Measurements from ENCODE around the gene MYT1.

Gene MYT1

GRCh38 chr20:64153410-64153809 lies 10.8 kb upstream of the MYT1 start:
- TF ChIP-seq, protein P1, sequence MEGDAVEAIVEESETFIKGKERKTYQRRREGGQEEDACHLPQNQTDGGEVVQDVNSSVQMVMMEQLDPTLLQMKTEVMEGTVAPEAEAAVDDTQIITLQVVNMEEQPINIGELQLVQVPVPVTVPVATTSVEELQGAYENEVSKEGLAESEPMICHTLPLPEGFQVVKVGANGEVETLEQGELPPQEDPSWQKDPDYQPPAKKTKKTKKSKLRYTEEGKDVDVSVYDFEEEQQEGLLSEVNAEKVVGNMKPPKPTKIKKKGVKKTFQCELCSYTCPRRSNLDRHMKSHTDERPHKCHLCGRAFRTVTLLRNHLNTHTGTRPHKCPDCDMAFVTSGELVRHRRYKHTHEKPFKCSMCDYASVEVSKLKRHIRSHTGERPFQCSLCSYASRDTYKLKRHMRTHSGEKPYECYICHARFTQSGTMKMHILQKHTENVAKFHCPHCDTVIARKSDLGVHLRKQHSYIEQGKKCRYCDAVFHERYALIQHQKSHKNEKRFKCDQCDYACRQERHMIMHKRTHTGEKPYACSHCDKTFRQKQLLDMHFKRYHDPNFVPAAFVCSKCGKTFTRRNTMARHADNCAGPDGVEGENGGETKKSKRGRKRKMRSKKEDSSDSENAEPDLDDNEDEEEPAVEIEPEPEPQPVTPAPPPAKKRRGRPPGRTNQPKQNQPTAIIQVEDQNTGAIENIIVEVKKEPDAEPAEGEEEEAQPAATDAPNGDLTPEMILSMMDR (IDR thresholded peaks at IDR 0.05; ENCODE audit: low read depth, low read length), result no peak
- no peak for DNase-seq (ENCODE audit: extremely low read depth, low read depth)

DNA sequence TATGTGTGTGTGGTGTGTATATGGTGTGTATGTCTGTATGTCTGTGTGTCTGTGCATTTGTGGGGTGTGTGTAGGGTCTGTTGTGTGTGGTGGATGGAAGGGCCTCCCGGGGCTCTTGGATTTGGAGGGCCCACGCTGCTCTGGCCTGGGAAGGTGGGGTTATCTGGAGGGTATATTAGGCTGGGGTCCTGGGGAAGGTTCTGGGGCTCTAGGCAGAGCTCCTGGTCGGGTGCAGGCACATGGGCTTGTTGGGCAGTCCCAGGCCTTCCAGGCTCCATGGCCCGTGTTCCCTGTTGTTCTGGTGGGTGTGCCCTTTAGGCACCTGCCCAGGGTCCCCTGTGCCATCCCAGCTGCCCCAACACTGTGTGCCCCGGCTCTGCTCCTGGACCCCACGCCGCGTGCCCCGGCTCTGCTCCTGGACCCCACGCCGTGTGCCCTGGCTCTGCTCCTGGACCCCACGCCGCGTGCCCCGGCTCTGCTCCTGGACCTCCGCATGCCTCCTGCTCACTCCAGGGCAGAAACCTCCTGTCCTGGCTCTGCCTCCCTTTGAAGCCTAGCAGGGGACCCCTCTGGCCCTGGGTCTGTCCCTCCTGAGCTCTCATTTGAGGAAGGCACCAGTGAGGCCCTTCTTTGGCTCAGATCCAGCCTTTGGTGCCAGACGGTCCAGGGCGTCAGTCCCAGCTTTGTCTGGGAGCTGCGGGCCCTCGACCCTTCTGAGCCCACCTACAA lies 10.2 kb upstream of the MYT1 start:
- DNase-seq (ENCODE audit: extremely low read depth, low read depth), result no peak
- TF ChIP-seq, protein P1 (IDR thresholded peaks at IDR 0.05; ENCODE audit: low read depth, low read length), result no peak

DNA sequence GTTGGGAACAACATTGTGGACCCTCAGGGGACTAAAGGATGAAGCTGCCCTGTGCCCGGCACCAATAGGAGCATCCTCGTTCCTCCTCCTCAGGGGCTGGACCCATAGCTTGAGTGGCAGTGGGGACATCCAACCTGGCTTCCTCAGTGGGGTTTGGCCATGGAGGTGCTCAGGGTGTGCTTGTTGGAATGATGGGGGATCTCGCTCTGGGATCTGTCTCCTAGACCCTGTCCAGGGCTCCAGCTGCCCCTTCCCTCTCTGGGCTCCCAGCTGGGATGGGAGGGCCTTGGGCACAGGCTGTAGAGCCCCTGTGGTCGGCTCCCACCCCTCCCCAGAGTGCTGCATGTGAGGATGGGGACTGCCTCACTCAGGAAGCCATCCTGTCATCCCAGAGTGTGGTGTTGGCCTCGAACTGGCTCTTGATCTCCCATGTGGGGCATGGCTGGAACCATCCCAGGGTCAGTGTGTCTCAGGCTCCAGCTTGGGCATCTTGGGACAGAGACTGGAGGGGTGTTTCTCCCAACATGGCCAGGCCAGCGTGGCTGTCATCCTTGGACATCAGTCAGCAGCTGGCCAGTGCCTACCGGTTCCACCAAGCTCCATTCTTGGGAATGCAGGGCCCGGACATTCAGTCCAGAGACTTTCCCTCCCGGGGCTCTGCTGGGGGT lies 9.5 kb upstream of the MYT1 start:
- no peak for DNase-seq (ENCODE audit: extremely low read depth, low read depth)
- TF ChIP-seq, protein P1 (IDR thresholded peaks at IDR 0.05; ENCODE audit: low read depth, low read length), result no peak

DNA sequence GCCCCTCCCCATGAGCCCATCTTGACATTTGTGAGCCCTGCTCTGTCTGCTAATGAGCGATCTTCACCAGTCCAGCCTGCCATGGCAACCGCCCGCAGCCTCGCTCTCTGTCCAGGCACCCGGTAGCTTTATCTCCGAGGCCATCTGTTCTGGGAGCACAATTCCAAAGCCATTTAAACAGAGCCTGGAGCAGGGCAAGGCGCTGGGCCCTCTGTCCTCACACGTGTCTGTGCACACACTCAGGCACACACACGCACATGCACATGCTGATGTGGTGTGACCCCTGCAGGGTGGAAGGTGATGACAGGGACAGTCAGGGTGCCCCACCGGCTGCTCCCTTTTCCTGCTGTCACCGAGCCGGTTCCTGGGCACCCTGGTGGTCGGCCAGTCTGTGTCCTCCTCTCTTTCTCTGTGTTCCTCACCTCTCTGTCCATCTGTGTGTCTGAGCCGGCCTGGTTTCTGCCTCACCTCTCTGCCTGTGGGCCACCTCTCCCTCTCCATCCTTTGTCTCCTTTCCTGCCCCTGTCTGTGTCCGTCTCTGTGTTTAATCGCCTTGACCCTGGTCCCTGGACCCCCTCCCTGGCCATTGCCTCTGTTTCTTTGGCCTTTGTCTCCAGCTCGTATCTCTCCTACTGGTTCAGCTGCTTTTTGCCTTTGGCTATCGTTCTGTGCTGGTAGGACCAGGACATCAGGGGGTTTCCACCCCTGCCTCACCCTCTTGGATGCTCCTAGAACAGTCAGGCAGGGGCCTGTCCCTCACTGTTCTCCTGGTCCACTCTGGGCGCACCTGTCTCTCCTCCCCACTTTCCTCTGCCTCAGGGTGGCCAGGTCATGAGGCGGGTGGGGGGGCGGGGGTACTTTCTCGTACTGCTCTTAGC lies 8.8 kb upstream of the MYT1 start:
- TF ChIP-seq, protein P1 (IDR thresholded peaks at IDR 0.05; ENCODE audit: low read depth, low read length), result no peak
- no peak for DNase-seq (ENCODE audit: extremely low read depth, low read depth)

DNA sequence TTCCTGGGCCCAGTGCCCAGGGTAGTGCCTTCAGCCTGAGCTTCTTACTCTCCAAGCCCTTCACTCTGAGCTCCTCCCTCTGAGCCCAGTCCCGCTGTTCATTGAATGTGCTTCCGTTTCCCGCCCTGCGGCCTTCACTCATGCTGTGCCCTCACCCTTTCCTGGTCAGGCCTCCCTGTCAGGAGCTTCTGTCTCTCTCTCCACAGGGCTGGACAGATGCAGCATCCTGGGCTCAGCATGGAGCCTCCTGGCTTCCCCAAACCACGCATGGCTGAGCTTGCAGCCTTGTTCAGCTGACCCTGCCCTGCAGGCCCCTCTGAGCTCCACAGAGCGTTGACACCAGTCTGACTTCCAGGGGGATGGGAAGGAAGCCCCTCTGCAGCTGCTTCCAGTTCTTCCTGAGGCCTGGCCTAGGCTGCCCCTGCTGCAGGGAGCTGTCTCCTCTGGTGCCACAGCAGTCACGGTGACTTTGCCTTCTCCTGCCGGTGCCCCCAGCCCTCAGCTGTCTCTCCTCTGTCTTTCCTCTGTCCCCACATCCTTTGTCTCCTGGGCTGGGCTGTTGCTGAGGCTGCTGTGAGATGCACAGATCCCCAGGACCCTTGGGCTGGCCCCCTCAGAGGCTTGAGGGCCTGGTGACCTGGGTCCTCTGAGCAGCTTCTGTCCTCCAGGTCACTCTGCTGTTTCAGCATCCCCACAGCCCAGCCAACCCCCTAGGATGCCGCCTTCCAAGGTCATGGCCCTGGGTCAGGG lies 7.9 kb upstream of the MYT1 start:
- TF ChIP-seq, protein P1 (IDR thresholded peaks at IDR 0.05; ENCODE audit: low read depth, low read length), result no peak
- no peak for DNase-seq (ENCODE audit: extremely low read depth, low read depth)

DNA sequence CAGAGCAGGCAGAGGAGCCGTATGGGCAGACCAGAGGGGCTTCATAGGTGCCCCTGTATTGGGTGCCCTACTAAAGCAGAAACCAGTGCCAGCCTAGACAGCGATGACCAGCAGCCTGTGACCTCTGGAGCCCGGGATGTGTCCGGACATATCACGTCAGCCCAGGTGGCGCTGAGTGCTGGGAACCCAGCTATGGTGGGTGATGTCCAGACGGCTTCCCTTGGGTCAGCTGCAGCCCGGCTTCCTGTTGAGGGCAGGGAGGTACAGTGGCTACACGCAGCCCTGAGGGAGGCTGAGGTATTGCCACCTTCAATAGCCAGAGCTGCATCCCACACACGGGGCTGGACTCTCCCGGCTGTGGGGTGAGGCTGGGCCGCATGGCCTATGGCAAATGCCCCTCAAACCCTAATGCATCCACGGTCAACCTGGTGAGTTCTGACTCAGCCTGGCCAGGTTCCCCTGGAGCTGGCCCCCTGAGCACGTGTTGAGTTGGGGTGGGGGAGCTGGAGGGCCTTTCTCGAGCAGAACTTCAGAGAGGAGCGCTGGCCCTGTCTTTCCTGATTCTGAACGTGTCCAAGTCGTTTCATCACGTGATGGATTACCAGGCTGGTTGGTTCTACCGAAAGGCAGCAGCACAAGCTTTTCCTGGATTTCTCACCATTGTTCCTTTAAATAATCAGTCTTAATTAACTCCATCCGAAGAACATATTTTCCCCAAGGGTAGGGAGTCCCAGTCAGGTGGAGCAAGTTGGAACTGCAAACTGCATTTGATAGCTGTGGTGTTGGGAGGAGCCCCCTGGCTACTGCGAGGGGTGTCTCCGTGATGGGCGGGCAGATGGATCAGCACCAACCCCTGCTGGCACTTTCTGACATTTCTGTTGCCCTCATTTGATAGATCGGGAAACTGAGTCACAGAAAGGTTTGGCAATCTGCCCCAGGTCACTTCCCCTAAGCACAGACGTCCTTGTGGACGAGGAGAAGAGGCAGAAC lies 7.1 kb upstream of the MYT1 start:
- no peak for DNase-seq (ENCODE audit: extremely low read depth, low read depth)

More for the DNA sequence above, 7.1 kb upstream of the MYT1 start:
- TF ChIP-seq, protein P1 (IDR thresholded peaks at IDR 0.05; ENCODE audit: low read depth, low read length), result no peak

All from AG09319 (cell line).